GM12874 (cell line): ENCODE measurements around the gene GFOD1.

Experiments
- CTCF ChIP-seq: IDR thresholded peaks from 2 replicates; pipeline ENCODE4 v1.5.1; 2011; ENCODE audit warnings: low read depth, mild to moderate bottlenecking, control low read depth, low read length, moderate library complexity; ENCODE audit not compliant: insufficient read depth

The GFOD1 gene

DNA sequence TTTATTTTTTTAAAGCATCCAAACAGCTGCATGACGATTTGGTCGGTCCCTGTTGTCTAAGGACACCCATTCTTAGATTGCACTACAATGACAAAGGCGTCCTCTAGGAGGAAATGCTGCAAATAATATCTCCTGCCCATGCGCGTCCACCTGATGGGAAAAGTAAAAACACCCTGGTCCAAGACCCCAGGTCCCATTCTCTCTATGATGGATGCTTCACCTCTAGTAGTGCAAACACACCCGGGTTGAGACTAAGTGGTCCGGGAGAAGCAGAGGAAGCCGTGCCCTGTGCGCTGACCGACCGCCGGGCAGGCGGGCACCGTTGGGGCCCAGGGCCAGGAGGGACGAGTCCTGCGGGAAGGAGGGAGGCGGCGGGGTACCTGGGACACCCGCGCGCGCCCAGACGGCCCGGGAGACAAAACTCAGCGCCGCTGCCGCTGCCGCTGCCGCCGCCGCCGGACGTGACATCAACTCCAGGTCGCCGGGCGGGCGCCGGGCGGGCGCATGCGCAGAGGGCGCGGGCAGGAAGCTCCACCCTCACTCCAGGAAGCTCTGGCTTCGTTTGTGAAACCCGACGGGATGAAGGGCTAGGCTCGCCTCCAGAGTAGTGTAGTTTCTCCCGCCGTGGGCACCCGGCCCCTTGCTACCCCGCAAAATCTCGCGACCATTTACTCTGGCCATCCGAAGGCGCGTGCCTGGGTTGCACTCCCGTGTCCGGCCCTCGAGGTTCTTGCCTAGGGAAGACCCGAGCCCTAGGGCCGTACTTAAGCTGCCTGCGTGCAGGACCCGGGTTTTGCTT, 159.1 kb downstream of the GFOD1 start, which contains the start of gene TBC1D7:
Gene TBC1D7 (minus strand): TSS at position 462 of the 799 bp plus-strand sequence. CDS start 1,639 bp downstream, outside the sequence.
- TF ChIP-seq CTCF = no peak

GRCh38 chr6:13327691-13328075, 159.7 kb downstream of the GFOD1 start:
- no peak for TF ChIP-seq CTCF

GRCh38 chr6:13319891-13320564, 167.4 kb downstream of the GFOD1 start:
- TF ChIP-seq CTCF = no peak

- TF ChIP-seq CTCF = no peak
Measured at GRCh38 chr6:13318821-13319220, 168.6 kb downstream of the GFOD1 start.

DNA sequence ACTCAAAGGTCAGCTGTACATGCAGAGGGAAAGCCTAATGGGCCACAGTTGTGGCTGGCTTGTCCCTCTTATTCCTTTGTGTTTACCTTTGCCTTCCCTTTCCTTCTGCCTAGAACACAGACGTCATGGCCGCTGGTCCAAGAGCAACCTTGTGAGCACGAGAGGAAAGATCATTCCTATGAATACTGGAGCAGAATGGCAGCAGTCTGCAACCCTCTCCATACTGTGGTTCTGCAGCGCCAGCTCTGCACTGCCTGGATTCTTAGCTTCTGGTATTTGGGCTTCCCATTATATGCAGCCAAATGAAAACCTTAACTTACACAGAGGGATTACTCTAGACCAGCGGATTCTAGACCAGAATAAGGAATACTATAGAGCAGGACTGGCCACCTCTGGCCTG, 171.5 kb downstream of the GFOD1 start:
- no peak for TF ChIP-seq CTCF

DNA sequence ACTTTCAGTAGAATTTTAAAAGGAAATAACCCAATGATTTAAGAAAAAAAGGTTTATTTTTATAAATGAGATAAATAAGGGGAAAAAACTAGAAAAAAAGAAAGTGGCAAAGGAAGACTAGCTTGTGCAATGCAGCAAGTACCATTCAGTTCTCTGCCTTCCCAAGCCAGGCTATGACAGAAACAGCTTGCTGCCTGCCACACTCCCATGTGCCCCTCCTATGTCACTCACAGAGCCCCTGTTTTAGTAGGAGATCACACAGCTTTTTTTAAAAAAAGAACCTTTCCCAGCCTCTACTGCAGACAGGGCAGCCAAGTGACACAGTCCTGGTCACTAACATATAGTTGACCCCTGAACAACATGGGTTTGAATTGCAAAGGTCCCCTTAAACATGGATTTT, 172.6 kb downstream of the GFOD1 start:
- TF ChIP-seq CTCF = no peak

- TF ChIP-seq CTCF = no peak
Measured at GRCh38 chr6:13311155-13311554, 176.2 kb downstream of the GFOD1 start.
